Measurements from ENCODE around the gene TTLL5.
"Not testable (repeated sequence)": the region's sequence is repeated elsewhere in the genome, so short reads cannot be mapped to it uniquely, and the experiment has no call there.

TTLL5 gene

DNA sequence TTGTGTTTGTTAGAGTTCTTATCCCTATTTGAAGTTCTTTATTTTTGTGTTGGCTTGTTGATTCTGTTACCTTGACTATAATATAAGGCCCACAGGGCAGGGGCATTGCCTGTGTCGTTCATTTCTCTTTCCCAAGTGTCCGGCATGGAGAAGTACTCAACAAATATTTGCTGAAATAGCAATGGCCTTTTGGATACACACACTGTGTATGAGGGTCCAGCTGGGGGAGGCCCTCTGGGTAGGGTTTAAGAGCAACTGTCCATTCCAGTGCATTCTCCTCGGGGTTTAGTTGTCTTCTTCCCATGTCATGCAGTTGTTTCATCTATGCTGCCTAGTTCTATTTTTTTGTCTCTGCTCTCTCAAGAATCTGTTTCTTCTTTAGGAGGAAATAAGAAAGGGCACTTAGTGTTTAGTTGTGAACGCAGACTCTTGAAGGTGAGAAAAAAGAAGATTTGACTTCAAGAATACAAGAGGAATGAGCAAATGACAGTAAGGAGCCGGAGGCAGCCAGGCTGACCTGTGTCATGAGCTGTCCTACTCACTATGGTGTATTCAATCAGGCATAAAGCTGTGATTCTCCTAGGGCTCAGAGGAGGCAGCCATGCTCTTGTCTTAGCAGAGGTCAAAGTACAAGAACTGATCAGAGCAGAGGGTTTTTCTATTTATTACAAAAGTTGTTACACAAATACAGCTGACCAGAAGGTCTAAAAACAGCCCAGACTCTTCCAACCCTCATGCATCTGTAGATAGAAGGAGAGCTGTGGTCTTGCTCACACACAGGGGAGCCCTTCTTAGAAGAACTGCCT is 10.6 kb upstream of the TTLL5 start:
- no peak for DNase-seq (ENCODE audit: low spot score)

DNA sequence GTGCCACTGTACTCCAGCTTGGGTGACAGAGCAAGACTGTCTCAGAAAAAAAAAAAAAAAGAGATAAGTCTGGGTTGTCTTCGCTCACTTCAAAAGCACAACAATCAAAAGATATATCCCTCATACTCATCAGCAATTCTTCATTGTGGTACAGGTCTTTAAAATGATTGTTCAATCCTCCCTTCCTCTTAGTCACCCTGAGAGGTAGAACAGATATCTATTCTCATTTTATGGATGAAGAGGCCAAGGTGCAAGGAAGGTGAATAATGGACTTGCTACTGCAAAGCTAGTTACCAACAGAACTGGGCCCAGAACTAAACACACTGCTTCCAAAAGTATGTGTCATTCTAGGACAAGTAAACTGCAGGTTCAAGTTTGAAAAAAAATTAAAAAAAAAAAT is 7.5 kb upstream of the TTLL5 start:
- no peak for DNase-seq (ENCODE audit: low spot score)

DNA sequence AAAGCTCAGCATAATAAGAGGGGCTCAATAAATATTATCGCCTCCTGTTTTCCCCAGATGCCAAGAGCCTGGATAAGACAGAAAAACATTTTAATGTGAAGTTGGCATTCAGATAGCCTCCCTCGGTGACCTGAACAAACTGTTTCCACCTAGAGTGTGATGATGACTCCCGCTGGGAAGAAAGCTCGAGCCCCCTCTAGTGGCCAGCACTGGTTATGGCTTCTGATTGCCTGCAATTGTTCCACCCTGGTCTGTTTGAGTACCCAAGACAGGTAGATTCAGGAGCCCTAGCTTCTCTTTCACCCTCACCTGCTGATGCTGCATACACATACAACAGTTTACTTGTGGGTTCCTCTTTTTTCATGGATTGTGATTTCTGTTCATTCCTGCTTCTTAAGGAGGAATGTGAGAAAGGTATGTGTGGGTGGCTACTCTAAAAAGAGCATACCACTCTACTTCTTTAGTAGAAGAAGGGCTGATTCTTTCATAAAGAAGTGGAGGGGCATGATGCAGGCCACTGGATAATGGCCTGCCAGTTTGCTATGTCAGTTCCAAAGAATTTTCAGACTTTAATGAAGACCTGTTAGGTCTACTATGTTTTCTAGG is 6.8 kb upstream of the TTLL5 start:
- DNase-seq (ENCODE audit: low spot score): peak; percentile 80

DNA sequence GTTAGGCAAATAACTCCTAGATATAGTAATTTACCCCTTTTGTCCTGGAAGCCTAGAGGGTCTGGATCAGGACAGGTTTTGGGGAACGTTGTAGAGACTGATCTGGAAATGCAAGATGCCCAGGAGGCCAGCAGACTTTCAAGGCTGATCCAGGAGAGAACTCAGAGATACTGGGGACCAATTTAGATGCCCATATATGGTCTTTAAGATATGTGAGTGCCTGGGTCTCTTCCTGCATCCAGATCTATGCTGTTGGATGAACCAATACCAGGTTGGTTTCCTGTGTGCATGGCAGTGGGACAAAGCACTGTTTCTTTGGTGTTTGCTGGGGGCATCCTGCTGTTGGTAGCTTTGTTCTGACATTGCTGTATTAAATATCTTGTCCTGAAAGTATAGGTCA is 5.8 kb upstream of the TTLL5 start:
- no peak for DNase-seq (ENCODE audit: low spot score)

DNA sequence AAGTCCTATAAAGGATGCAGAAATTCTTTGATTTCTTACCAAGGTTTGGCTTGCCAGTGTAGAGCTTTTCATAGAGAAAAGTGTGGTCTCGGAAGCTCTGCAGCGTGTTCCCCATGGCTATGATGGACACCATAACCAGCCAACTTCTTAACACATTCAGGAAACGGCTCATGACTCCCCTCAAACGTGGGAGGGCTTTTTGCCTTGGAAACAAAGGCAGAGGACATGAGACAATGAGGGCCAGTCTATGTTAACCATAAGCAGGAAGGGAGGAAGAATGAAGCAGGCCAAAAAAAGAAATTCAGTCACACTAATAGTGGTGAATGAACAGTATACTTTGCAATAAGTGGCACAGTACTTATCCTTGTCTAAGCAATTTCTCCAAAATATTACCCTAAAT is 3.7 kb upstream of the TTLL5 start:
- DNase-seq (ENCODE audit: low spot score): no peak

DNA sequence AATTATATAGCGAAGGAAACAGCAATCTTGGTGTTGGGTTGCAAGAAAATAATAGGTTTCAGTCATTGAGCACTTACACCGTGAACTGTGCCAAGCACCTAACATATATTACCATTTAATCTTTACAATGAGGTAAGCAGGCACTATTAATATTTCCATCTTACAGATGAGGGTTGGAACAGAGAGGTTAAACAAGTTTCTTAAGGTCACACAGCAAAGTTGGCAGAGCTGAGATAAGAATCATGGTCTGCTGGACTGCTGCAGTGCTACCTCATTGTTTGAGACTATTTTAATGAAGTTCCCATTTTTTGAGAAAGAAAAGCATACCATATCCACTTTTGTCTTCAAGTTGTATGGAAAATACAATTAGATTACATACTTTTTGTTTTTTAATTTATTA is 2.1 kb upstream of the TTLL5 start:
- no peak for DNase-seq (ENCODE audit: low spot score)

DNA sequence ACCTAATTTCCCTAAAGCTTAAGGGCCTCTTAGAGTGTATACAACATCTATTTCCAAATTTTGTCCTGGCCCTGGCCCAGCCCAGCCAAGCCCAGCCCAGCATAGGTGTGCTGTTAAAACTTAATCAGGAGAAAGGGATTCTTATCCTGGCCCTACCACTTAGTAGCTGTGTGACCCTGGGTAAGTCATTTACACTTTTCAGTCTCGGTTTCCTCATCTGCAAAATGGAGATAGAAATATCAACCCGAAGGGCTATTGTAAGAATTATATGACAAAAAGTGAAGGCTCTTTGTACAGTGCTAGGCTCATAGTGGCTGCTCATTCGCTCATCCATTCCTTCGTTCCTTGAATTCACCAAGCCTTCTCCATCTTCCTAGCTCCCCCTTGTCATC is 812 bp upstream of the TTLL5 start:
- DNase-seq (ENCODE audit: low spot score): no peak

DNA sequence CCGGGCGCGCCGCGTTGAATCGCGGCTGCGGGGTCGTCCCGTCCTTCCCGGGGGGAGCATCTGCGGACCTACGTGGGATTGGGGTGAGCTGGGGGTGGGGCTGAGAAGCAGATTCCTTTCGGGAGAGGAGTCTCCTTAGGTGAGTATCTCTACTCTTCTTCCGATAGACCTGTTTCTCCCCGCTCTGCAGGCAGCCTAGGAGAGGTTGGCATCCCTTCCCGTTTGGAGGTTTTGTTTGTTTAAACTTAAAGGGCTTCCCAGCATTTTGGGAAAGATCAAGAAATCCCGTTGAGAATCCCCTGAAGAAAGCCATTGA is 411 bp downstream of the TTLL5 start:
- no peak for DNase-seq (ENCODE audit: low spot score)

DNA sequence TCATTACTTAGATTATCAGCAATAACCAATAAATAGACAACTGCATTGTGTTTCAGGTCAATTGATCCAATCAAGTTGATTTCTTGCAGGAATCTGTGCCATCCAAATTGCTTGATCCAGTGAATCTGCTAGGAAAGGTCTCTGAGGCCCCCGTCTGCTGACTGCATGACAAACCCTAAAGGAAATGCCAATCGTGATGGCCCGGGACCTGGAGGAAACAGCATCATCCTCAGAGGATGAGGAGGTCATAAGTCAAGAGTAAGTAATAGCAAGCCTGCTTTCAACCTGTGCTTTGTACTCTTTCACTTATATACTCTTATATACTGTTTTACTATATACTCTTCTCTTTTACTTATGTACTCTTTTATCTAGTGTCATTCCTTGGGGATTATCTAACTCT is 1.9 kb downstream of the TTLL5 start:
- no peak for DNase-seq (ENCODE audit: low spot score)

DNA sequence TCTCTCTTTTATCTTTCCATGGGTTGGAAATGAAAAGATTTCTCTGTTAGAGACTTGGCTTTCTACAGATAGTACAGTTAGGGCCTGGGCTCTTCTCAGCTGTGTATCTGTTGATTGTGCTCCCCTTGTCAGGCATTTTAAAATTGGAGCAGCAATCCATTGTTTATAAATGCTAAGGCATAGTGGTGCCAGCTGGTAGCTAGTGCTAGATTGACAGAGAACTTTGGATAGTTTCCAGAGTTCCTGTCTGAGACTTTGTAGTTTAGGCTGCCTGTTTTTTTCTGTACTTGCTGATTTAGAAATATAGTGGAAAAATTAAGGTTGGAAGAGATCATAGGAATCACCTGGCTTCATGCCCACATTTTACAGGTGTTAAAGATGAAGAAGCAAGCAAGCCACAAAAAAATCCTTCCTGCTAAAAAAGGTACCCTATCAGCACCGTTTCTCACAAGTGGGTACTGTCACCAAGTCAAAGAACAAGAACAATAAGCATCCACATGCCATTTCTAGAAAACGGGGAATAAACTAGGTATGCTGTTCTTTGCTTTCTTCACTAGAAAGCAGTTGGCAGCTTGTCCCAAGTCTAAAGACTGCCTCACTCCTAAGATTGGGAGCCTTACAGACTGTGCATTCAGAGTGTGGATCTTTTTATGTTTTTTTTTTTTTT is 6.2 kb downstream of the TTLL5 start:
- DNase-seq (ENCODE audit: low spot score): no peak

DNA sequence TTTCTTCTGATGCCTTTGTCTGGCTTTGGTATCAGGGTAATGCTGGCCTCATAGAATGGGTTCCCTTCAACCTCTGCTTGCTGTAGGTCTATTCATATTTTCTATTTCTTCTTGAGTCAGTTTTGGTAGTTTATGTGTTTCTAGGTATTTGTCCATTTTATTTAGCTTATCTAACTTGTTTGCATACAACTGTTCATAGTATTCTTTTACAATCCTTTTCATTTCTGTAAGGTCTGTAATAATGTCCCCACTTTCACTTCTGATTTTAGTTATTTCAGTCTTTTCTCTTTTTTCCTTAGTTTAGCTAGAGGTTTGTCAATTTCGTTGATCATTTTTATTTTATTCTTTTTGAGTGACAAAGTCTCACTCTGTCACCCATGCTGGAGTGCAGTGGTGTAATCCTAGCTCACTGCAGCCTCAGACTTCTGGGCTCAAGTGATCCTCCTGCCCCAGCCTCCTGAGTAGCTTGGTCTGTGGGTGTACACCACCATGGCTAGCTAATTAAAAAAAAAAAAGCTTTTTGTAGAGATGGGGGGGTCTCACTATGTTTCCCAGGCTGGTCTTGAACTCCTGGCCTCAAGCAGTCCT is 11.7 kb downstream of the TTLL5 start:
- DNase-seq (ENCODE audit: low spot score): no peak

DNA sequence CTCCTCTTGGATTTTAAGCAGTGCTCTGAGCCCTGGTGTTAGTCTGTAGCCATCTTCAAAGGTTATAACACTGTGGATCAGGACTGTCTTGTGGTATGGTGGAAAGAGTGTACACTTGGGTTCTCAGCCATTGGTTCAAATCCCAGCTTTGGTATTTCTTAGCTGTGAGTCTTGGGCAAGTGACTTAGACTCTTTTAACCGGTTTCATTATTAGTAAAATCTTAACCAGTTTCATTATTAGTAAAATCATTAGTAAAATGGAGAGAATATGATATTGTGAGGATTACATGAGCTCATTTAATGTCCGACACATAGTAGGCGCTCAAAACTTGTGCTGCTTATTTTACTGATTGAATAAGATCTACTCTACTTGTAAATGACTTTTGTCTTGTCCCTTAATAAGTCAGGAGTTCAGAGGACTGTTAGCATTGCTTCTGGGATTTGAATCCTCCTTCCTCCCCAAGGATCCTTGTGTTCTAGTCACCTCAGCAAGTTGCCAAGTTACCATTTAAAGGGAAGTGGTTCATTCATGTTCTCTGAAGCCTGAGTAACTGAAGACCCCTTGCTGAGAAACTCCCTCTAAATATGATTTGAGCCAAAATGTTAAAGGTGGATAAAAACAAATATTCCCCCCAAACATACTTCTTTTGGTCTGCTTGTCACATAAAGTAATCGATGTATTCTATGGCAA is 12.4 kb downstream of the TTLL5 start:
- no peak for DNase-seq (ENCODE audit: low spot score)

DNA sequence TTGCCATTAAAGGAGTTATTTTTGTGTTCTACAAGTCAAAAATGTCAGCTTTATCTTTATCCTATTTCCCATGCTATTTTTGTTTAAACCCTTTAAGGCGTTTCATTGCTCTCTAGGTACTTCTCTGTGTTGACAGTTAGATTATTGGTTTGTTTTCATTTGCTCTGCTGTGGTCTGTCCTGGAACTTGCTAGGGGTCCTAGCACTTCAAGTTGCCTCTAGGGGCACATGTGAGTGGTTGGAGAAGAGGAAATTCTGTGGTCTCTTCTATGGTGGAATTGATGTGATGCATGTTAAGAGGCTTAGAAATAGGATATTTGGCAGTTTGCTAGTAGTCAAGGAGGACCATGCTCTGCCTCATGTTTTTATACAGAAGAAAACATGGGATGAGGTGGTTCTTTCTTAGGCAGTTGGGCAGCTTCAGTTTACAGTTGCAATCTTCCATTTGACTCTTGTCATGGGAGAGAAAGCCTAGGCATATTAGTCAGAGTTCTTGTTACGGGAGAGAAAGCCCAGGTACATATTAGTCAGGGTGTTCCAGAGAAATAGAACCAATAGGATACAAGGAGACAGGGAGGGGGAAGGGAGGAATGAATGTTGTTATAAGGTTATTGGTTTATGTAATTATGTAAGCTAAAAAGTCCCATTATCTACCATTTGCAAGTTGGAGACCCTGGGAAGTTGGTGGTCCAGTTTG is 14.4 kb downstream of the TTLL5 start:
- no peak for DNase-seq (ENCODE audit: low spot score)

DNA sequence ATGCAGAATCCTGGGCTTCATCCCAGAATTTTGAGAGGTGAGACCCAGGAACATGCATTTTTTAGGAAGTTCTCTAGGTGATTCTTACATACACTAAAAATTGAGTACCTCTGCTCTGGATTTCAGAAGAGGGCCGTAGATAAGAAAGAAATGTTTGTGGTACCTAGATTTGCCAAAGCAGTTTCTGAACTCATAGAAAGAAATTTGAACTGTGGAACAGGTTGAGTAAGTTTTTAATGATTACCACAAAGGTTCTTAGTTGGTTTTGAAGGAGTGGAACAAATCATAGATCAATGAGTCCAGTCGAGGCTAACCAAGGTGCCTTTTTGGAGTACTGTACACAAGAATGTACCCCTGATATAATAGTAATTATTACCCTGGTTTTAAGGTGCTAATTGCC is 24.9 kb downstream of the TTLL5 start:
- no peak for DNase-seq (ENCODE audit: low spot score)

DNA sequence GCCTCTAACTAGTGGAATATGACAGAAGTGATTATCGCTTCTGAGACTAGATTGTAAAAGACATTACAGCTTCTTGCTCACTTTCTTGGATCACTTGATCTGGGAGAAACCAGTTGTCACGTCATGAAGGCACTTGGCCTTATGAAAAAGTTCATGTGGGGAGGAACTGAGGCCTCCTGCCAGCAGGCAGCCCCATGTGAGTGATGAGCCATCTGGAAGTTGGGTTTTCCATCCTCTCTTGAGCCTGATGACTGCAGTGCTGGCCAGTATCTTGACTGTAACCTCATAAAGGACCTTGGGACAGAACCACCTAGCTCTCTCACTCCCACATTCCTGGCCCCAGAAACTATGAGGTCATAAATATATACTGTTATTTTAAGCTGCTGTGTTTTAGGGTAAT is 28.0 kb downstream of the TTLL5 start:
- no peak for DNase-seq (ENCODE audit: low spot score)

DNA sequence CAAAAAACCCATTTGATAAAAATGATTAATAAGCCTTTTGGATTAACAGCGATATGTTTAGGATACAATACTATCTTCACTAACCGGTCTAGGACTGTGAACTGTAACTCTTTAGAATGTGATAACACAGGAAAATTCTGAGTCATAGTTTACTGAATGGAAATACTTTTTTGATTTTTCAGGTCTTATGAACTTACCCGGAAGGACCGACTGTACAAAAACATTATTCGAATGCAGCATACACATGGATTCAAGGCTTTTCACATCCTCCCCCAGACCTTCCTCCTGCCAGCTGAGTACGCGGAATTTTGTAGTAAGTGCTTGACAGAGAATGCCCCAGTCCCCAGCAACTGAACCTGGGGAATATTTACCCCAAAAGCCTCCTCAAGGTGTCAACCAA is 29.0 kb downstream of the TTLL5 start:
- DNase-seq (ENCODE audit: low spot score): no peak

DNA sequence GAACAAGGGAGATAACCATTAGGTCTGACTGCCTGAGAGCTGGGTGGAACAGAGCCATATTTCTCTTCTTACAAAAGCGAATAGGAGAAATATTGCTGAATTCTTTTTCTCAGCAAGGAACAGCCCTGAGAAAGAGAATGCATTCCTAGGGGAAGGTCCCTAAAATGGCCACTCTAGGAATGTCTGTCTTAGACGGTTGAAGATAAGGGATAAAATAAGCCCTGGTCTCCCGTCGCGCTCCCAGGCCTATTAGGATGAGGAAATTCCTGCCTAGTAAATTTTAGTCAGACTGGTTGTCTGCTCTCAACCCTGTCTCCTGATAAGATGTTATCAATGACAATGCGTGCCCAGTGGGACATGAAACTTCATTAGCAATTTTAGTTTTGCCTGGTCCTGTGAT is 34.0 kb downstream of the TTLL5 start:
- DNase-seq (ENCODE audit: low spot score): not testable (repeated sequence)

DNA sequence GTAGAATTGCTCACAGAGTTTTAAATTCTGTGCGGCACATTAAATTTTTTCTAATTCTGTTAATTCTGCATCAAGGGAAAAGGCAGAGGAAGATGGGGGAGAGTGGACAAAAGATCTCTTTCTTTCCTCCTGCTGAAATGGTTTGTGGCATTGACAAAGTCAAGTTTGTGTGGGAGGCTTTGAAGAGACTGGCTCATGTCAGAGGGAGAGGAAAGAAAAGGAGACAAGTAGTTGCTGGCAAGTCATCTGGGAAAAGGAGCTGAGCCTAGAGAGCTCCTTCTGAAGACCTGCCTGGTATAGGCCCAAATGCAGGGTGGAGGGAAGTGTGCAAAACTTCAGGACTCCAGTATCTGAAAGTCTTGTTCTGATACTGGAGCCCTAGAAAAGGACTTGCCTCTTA is 36.3 kb downstream of the TTLL5 start:
- no peak for DNase-seq (ENCODE audit: low spot score)

DNA sequence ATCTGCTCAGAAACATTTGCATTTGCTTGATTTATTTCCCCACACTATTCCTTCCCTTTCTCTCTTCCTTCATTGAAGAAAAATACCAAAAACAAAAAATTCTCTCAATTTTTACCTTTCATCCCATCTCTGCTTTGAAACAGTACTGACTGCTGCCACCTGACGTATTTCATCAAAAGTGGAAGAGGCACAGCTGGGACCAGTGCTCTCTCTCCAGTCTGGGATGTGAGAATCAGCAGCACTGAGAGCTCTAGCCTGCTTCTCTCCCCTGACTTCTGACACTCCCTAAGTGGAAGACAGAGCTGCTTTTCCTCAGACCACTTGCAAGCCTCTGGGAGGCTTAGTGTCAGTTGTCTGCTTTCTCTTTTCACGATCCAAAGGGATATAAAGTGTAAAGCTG is 36.9 kb downstream of the TTLL5 start:
- no peak for DNase-seq (ENCODE audit: low spot score)

DNA sequence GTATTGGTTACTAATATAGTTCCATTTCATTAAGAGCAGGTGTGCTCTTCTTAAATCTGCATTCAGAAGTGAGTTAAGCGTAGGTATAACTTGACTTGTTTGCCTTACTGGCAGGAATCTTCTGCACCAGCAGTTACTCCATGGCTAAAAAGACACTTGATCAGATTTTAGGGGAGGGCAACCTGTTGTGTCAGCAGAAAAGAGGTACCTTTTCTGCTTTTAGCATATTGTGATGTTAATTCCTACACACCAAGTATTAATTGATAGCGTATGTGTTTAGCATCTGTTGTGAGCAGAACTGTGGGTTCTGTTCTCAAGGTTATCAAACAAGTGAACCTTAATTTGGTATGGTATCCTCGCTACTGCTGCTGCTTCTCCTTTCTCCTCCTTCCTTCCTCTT is 38.3 kb downstream of the TTLL5 start:
- DNase-seq (ENCODE audit: low spot score): no peak

DNA sequence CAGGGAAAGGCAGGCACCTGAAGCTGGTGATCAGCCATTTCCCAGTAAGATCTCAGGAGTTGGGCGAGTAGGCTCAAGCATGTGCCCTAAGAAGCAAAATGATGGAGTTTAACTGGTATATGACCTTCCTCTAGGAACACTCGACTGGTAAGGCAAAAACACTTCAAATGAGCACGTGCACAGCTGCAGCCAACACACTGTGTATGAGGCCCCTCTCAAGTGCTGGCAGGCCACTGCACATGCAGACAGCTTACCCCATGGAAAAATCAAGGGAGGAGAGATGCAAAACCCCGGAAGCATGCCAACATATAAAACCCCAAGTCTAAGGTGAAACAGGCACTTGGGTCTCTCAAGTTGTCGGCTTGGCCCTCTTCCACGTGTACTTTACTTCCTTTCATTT is 39.2 kb downstream of the TTLL5 start:
- DNase-seq (ENCODE audit: low spot score): no peak

DNA sequence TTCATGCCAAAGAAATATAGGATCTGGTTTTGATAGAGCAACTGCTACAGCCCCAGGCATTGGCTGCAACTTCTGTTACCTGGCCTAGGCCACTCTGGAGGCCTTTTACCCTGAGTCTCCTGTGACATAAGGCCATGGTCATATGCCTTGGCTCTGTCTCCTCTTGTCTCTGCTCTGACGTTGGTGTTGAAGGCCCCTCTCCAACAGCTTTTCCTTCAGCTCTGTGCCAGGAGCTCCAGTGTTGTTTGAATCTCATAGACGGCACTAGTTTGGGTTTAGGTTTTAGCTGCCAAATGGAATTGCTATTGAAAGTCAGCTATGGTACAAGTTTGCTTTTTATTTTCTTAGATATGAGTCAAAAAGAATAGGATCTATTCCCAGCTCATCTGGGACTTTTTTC is 41.1 kb downstream of the TTLL5 start:
- DNase-seq (ENCODE audit: low spot score): no peak
